A549 treated with dexamethasone at 1 μM for 4 hours (cell line): ENCODE measurements around the gene MOV10. TPM values are rescaled to one million over a fixed set of nuclear protein-coding genes. Genes with fewer than 3 reads are reported as not detected.

Experiments used
- total RNA-seq: library from RNA; stranded (reverse); fragments of 200-300 nt; extraction: Qiagen RNA extraction; gene quantifications from 5 replicates; pipeline ENCODE4 v1.2.3, GENCODE V29; 2022

The MOV10 gene
- 21.6 to 33.0 TPM (median 32.1 TPM) in 5 replicates for total RNA-seq

GRCh38 chr1:112674440-112674985 lies at the start of gene MOV10:
Gene MOV10, plus strand, starts transcription at chr1:112674659. Its CDS starts 254 bp downstream, at chr1:112674913.

DNA sequence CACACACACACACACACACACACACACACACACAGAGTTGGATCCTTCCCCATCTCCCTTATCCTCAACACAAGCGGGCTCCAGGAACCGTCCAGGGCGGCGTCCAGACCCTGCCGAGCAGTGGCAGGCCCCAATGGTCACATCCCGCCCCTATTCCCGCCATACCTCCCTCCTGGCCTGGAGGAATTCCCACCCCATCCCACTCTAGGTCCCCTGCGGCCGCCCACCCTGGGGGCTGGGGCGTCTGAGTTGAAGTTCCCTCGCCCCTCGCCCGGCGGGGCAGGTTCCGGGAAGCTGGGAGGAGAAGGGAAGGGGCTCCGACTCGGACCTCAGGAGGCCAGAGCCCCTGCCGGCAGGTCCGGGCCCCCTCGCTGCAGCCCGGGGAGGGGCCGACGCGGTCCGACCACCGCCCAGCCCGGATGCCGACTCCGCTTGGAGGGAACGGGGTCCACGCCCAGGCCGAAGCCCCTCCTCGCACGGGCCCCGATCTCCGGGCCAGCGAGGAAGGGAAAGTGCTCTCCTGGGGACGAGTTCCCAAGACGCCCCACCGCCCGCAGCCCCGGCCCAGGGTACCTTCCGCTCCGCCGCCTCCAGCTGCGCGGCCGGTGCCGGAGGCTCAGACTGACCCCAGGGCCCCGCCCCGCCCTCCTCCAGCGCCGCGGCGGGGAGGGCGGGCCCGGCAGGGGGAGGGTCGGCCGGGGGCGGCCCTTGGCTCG lies 32.2 kb downstream of the MOV10 start, which contains the start of gene RHOC:
Gene RHOC (minus strand): TSS at position 623 of the 716 bp plus-strand sequence. CDS start 3,328 bp downstream, outside the sequence.

DNA sequence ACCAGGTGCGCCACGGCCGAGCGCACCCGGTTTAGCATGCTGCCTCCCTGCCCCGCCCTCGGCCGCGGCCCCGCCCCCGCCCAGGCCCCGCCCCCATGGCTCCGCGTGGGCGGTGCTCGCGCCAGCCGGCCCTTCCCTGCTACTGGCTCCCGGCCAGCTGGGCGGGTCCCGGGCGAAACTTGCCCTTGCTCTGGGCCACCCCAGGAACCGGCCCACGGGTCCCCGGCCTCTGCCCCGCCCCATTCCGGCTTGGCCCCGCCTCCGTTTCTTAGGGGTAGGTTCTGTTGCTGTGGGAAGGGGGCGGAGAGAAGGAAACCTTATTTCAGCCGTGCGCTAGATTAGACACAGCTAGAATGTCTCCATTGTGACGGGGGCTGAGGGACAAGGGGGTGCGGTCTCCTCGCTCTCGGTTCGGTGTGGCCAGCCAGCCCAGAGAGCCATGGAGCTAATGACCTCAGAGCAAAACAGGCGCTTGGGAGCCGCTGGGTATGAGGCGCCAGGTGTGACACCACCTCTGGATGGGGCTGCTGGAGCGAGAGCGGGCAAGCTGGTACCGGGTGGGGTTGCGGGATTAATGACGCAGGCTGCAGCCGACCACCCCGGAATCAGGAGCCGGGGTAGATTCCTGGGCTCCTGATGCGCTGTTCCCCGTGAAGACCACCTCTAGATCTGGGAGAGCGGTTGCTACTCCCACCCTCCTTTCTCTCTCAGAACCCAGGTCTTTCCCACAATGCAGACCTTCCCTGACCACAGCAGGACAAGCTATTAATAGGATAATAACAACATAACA lies 41.0 kb downstream of the MOV10 start, which contains the start of gene PPM1J:
Gene PPM1J (minus strand): TSS at position 69 of the 790 bp plus-strand sequence. CDS start 31 bp downstream, at position 38.

Other genes starting within 250 kb of the MOV10 start
- gene WNT2B, start 165.7 kb upstream of the MOV10 start, total RNA-seq, result 0.19 to 0.33 TPM (median 0.21 TPM) in 5 replicates
- 8.3 to 14.7 TPM (median 12.0 TPM) in 5 replicates for gene ST7L, start 55.5 kb upstream of the MOV10 start, total RNA-seq
- gene CAPZA1, start 54.8 kb upstream of the MOV10 start, total RNA-seq, result 63.7 to 74.5 TPM (median 66.5 TPM) in 5 replicates
- 345 to 434 TPM (median 356 TPM) in 5 replicates for gene RHOC, start 32.5 kb downstream of the MOV10 start, total RNA-seq
- gene PPM1J, start 40.7 kb downstream of the MOV10 start, total RNA-seq, result 0.64 to 1.2 TPM (median 0.81 TPM) in 5 replicates